HUES48 (cell line): ENCODE data around the gene VASN.

Source experiments
- H3K27ac ChIP-seq: one replicate; pipeline ENCODE4 v1.7.0; 2013; ENCODE audit warnings: low read depth, low read length, inconsistent platforms
- H3K27me3 ChIP-seq: 2 replicates; pipeline ENCODE4 v1.6.1; 2013; ENCODE audit warnings: mild to moderate bottlenecking, low read length; ENCODE audit not compliant: control insufficient read depth, insufficient read depth
- H3K36me3 ChIP-seq: 2 replicates; pipeline ENCODE4 v1.6.1; 2013; ENCODE audit warnings: low read length; ENCODE audit not compliant: control insufficient read depth, insufficient read depth
- H3K4me1 ChIP-seq: 2 replicates; pipeline ENCODE4 v1.6.1; 2013; ENCODE audit warnings: mild to moderate bottlenecking, low read length; ENCODE audit not compliant: control insufficient read depth, insufficient read depth
- H3K4me3 ChIP-seq: 2 replicates; pipeline ENCODE4 v1.5.1; 2013; ENCODE audit warnings: mild to moderate bottlenecking, low read depth, low read length
- H3K9ac ChIP-seq: 2 replicates; pipeline ENCODE4 v1.6.1; 2013; ENCODE audit warnings: mild to moderate bottlenecking, low read depth, low read length, moderate library complexity
- H3K9me3 ChIP-seq: 2 replicates; pipeline ENCODE4 v1.6.1; 2013; ENCODE audit warnings: low read length; ENCODE audit not compliant: control insufficient read depth, insufficient read depth

Gene VASN

DNA sequence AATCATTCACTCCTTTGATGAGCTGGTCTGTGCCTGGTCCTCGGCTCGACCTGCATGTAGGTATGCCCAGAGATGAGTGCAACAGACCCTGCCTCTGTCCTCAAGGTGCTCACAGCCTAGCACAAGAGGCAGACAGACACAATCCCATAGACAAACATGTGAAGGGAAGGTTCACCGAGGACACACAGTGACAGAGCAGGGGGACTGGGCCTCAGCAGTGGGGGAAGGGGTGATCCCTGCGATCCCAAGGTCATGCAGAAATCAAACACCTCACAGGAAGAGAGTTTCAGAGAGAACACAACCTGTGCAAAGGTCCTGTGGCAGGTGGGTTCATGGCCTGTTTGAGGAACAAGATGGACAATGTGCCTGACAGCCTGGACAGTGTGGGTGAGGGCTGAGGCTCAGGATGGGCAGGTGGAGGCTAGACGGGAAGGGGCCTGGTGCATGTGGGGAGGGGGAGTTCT, 4.2 kb upstream of the VASN start:
- Histone ChIP-seq H3K4me3 (no peak overlapping the region), H3K9me3 (no peaks in the 10 kb centered on the region), H3K36me3 (no peaks in the 10 kb centered on the region), H3K27me3 (no peaks in the 10 kb centered on the region), H3K9ac (no peak overlapping the region), H3K4me1 (peaks cover 3% of the 10 kb centered on the region; the same call in 1 of the 2 replicates), H3K27ac (no peak overlapping the region)

DNA sequence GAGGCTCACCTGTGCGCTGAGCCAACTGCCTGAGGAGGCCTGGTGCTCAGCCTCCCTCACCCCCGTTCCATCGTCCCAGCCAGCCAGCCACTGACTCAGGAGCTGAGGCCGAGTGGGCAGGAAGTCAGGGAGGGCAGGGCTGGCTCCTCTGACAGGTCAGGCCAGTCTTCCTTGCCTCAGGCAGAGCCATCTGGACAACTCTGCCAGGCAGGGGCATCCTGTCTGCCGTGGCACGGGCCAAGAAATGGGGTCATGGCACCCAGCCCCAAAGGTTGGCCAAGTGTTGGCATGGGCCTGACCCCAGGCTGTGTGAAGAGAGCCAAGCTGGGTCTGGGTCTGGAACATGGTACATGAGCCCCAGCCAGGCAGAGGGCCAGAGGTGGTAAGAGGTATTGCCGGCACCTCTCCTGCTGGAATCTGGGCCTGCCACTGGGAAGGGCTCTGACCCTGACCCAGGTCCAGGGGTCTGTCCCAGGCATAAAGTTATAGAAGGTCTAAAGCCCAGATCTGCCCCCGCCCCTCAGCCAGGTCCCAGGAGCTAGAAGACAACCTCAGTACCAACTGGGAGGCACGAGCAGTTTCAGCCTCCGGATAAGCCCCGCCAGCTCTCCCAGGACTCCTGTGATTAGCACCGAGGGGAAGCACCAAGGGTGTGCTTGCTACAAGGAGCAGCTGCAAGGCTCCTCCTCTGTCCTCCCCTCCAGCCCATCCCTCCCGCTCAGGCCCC, 2.5 kb upstream of the VASN start:
- Histone ChIP-seq H3K4me1 (peaks cover 17% of the 10 kb centered on the region), H3K9me3 (no peaks in the 10 kb centered on the region), H3K36me3 (no peaks in the 10 kb centered on the region), H3K27ac (no peak overlapping the region), H3K9ac (no peak overlapping the region), H3K4me3 (no peak overlapping the region), H3K27me3 (no peaks in the 10 kb centered on the region)

- Histone ChIP-seq H3K27ac (no peak overlapping the region), H3K36me3 (peaks cover 2% of the 10 kb centered on the region; the same call in 1 of the 2 replicates), H3K9ac (no peak overlapping the region), H3K9me3 (no peaks in the 10 kb centered on the region), H3K4me3 (no peak overlapping the region), H3K4me1 (peaks cover 27% of the 10 kb centered on the region), H3K27me3 (no peaks in the 10 kb centered on the region)
These were observed 1.5 kb upstream of the VASN start for GRCh38 chr16:4370151-4370550.

GRCh38 chr16:4370570-4371356, 885 bp upstream of the VASN start:
- no peaks in the 10 kb centered on the region for H3K9me3 ChIP-seq
- H3K27me3 ChIP-seq: no peaks in the 10 kb centered on the region
- H3K9ac ChIP-seq: no peak overlapping the region
- peaks cover 3% of the 10 kb centered on the region; the same call in 1 of the 2 replicates for H3K36me3 ChIP-seq
- no peak overlapping the region for H3K4me3 ChIP-seq
- peaks cover 29% of the 10 kb centered on the region for H3K4me1 ChIP-seq
- H3K27ac ChIP-seq: no peak overlapping the region

DNA sequence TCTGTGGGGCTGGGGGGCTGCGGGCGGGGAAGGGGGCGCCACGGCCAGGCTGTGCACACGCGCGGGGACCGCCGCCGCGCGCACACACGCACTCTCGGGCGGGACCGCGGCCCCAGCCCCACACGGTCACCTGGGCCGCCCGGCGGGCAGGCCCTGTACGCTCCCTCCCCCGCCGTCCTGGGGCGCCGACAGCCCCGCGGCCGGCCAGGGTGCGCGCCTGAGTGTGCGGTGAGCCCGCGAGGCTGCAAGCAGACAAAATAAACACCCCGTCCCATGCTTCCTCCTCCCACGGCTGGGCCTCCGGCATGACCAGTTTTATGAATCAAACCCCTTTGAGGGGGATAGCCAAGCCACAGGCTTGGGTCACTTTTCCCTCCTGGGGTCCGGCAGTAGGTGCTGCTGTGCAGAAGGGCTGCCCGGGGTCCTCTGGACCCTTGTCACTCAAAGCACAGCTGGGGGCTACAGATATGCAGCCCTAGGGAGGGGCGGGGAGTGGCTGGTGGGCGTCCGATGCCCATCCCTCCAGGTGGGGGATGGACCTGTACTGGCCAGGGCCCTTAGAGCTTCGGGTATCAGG, 441 bp downstream of the VASN start:
- H3K9ac ChIP-seq: no peak overlapping the region
- H3K36me3 ChIP-seq: peaks cover 3% of the 10 kb centered on the region; the same call in 1 of the 2 replicates
- H3K27me3 ChIP-seq: no peaks in the 10 kb centered on the region
- peak overlapping the region; percentile 51 for H3K27ac ChIP-seq
- no peaks in the 10 kb centered on the region for H3K9me3 ChIP-seq
- H3K4me3 ChIP-seq: peak overlapping the region; percentile 69
- H3K4me1 ChIP-seq: peaks cover 37% of the 10 kb centered on the region

- Histone ChIP-seq H3K4me1 (peaks cover 42% of the 10 kb centered on the region), H3K9ac (no peak overlapping the region), H3K4me3 (peak overlapping the region; percentile 69)
These were observed 1.1 kb downstream of the VASN start for GRCh38 chr16:4372578-4373355.

GRCh38 chr16:4373356-4373908, 1.8 kb downstream of the VASN start:
- H3K4me3 ChIP-seq: no peak overlapping the region; the same call in 1 of the 2 replicates
- H3K4me1 ChIP-seq: peaks cover 49% of the 10 kb centered on the region
- H3K27ac ChIP-seq: peak overlapping the region; percentile 63

More at GRCh38 chr16:4372578-4373355, 1.1 kb downstream of the VASN start:
- Histone ChIP-seq H3K36me3 (peaks cover 3% of the 10 kb centered on the region; the same call in 1 of the 2 replicates), H3K27me3 (no peaks in the 10 kb centered on the region), H3K9me3 (no peaks in the 10 kb centered on the region), H3K27ac (peak overlapping the region; percentile 51)

DNA sequence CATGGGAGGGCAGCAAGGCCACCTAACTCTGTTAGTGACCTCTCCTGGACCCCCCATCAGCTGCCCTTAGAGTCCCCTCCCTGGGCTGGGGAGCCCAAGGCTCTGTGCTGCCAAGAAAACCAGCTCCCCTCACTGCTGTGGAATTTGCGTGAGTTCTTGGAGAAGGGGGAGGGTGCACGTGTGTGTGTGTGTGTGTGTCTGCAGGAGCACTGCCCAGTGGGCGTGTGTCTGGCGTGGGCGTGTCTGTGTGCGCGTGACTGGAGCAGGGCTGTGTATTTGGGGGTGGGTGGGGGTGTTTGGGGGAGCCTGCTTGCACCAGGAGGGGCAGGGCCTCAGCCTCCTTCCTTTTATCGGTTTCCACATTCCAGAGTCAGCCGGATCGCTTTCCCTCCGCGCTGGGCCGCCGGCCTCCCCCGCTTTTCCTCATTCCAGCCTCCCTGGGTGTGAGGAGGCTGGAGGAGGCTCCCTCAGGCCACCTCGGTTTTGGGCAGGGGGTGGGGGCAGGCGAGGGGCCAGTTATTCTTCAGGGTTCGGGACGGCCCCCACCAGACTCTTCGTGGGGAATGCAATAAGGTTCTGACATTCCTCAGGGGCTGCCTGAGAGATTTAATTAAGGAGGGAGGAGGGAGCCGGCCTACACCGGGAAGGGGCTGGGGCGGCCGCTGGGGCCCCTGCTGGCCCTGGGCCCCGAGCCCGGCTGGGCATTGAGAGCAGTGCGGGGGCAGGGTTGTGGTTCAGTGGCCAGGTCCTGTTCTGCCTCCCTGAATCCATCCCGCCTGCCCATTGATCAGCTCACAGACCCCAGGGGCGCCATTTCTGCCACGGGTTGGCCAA, 2.5 kb downstream of the VASN start:
- H3K27ac ChIP-seq: peak overlapping the region; percentile 63
- H3K27me3 ChIP-seq: no peaks in the 10 kb centered on the region
- H3K9me3 ChIP-seq: no peaks in the 10 kb centered on the region
- peaks cover 54% of the 10 kb centered on the region for H3K4me1 ChIP-seq
- no peak overlapping the region for H3K9ac ChIP-seq
- H3K4me3 ChIP-seq: peak overlapping the region; percentile 23; the same call in 1 of the 2 replicates
- peaks cover 3% of the 10 kb centered on the region; the same call in 1 of the 2 replicates for H3K36me3 ChIP-seq

More at GRCh38 chr16:4373356-4373908, 1.8 kb downstream of the VASN start:
- H3K9me3 ChIP-seq: no peaks in the 10 kb centered on the region
- peaks cover 3% of the 10 kb centered on the region; the same call in 1 of the 2 replicates for H3K36me3 ChIP-seq
- H3K27me3 ChIP-seq: no peaks in the 10 kb centered on the region
- no peak overlapping the region for H3K9ac ChIP-seq

GRCh38 chr16:4375717-4376116, 4.1 kb downstream of the VASN start:
- Histone ChIP-seq H3K27ac (no peak overlapping the region), H3K9ac (peak overlapping the region; percentile 18; the same call in 1 of the 2 replicates), H3K4me3 (no peak overlapping the region), H3K9me3 (no peaks in the 10 kb centered on the region), H3K27me3 (no peaks in the 10 kb centered on the region), H3K36me3 (peaks cover 3% of the 10 kb centered on the region; the same call in 1 of the 2 replicates), H3K4me1 (peaks cover 54% of the 10 kb centered on the region)
